GM21825 (cell line): ENCODE data around the gene TLR2.

Experiments used
- ATAC-seq: cut with Tn5 transposase; IDR thresholded peaks from one replicate; pipeline ENCODE4 v1.9.1; 2021; ENCODE audit warnings: mild to moderate bottlenecking, moderate library complexity; ENCODE audit not compliant: unreplicated experiment

TLR2 gene

GRCh38 chr4:153684182-153684970, at the start of gene TLR2:
TSS of gene TLR2 (plus strand) at chr4:153684280. CDS start at chr4:153702908, 18,628 bp downstream.
- peak; percentile 94 for ATAC-seq

- no peak for ATAC-seq
These were observed 49.2 kb upstream of the TLR2 start for GRCh38 chr4:153634738-153635353.

GRCh38 chr4:153635846-153636245, 48.2 kb upstream of the TLR2 start:
- no peak for ATAC-seq

GRCh38 chr4:153637201-153637600, 46.9 kb upstream of the TLR2 start:
- no peak for ATAC-seq

GRCh38 chr4:153638011-153638410, 46.1 kb upstream of the TLR2 start:
- no peak for ATAC-seq

- ATAC-seq, result no peak
These were observed 45.1 kb upstream of the TLR2 start for GRCh38 chr4:153638999-153639398.

GRCh38 chr4:153639833-153640802, 44.0 kb upstream of the TLR2 start:
- no peak for ATAC-seq

- no peak for ATAC-seq
These were observed 42.5 kb upstream of the TLR2 start for GRCh38 chr4:153641532-153641931.

- peak; percentile 83 for ATAC-seq
These were observed 40.4 kb upstream of the TLR2 start for GRCh38 chr4:153643406-153644383.

GRCh38 chr4:153645183-153645582, 38.9 kb upstream of the TLR2 start:
- no peak for ATAC-seq

- no peak for ATAC-seq
These were observed 37.8 kb upstream of the TLR2 start for GRCh38 chr4:153646261-153646660.

- no peak for ATAC-seq
These were observed 37.1 kb upstream of the TLR2 start for GRCh38 chr4:153646978-153647377.

GRCh38 chr4:153647975-153648374, 36.1 kb upstream of the TLR2 start:
- no peak for ATAC-seq

- no peak for ATAC-seq
These were observed 34.5 kb upstream of the TLR2 start for GRCh38 chr4:153649572-153649991.

- ATAC-seq, result no peak
These were observed 33.0 kb upstream of the TLR2 start for GRCh38 chr4:153651116-153651515.

GRCh38 chr4:153651587-153651986, 32.5 kb upstream of the TLR2 start:
- ATAC-seq, result no peak

GRCh38 chr4:153652051-153652784, 31.9 kb upstream of the TLR2 start:
- ATAC-seq, result no peak

- ATAC-seq, result no peak
These were observed 29.0 kb upstream of the TLR2 start for GRCh38 chr4:153655002-153655541.

- ATAC-seq, result no peak
These were observed 28.2 kb upstream of the TLR2 start for GRCh38 chr4:153655928-153656327.
